Measurements from ENCODE around the gene LDB3.
"Not testable (repeated sequence)": the region's sequence is repeated elsewhere in the genome, so short reads cannot be mapped to it uniquely, and the experiment has no call there.

Gene LDB3

DNA sequence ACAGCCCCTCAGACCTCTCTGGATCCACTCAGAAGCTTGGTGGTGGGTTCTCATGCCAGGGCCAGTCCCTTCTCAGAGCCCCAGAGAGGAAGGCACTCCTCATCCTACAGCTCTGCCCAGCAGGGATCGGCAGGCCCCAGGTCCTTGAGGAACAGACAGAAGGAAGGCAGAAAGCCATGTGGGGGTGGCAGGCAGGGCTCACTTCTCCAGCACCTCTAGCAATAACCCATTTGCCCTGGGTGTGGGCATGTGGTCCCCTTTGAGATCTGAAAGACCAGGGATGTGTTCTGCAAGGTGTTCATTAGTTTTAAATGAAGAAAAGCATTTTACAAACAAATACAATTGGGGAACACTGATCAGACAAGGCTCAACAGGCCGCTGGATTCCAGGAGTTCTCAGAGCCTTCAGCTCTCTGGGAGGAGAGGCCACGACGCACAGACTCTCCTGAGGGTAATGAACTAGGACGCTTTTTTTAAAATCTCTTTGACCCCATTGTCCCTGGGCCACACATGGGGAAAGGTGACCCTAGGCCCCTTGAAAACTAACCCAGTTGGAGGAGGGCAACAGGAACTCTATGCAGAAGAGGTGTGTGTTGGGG, 40.6 kb downstream of the LDB3 start:
- no peak for DNase-seq

DNA sequence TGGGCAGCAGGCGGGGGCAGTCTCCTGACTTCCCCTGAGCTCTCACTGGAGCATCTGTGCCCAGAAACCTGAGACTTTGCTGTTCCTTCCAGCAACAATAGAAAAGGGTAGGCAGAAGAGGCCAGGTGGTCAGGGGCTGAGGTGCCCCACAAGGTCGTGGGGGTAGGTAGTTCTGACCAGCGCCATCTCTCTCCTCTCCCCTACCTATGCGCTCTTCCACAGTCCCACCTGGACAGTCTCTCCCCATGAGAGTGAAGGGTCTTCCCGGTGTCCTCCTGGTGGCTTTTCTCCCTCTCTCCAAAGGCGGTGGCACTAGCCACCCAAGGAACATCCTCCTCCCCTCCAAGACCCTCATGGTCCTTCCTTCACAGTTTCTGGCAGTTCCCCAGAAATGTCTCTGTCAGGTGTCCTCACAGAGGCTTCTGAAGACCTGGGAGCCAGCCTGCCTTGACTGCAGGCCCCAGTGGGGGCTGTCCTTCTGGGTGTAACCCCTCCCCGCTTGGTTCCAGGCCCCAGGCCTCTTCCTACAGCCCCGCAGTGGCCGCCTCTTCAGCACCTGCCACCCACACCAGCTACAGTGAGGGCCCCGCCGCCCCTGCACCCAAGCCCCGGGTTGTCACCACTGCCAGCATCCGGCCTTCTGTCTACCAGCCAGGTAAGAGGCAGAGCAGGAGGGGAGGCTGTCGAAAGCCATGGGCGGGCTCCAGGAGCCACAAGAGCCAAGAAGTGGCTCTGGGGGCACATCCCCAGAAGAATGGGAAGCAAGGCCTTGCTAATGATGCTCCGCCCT, 41.3 kb downstream of the LDB3 start:
- no peak for DNase-seq

DNA sequence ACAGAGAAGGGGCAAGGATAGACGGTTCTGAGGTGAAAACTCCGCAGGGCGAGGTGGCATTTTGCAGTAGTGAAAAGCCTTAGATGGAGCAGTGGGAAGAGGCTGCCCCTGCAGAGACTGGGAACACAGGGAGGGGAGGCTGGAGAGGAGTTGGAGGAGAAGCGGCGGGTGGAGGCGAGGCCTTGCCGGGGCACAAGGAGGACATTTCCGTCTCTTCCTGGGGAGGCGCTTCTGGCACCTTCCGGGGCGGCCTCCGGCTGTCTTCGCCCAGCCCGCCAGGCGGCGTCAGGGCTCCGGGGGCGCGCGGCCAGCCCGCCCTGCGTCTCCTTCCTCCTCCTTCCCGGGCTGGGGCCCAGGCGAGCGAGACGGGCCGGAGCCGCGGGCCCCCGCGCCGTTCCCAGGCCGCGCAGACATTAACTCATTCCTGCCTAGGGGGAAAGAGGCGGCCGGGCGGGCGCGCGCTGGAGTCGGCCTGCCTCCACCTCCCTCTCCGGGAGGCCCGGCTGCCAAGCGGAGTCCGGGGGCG, 42.7 kb downstream of the LDB3 start:
- peak; percentile 81 for DNase-seq

DNA sequence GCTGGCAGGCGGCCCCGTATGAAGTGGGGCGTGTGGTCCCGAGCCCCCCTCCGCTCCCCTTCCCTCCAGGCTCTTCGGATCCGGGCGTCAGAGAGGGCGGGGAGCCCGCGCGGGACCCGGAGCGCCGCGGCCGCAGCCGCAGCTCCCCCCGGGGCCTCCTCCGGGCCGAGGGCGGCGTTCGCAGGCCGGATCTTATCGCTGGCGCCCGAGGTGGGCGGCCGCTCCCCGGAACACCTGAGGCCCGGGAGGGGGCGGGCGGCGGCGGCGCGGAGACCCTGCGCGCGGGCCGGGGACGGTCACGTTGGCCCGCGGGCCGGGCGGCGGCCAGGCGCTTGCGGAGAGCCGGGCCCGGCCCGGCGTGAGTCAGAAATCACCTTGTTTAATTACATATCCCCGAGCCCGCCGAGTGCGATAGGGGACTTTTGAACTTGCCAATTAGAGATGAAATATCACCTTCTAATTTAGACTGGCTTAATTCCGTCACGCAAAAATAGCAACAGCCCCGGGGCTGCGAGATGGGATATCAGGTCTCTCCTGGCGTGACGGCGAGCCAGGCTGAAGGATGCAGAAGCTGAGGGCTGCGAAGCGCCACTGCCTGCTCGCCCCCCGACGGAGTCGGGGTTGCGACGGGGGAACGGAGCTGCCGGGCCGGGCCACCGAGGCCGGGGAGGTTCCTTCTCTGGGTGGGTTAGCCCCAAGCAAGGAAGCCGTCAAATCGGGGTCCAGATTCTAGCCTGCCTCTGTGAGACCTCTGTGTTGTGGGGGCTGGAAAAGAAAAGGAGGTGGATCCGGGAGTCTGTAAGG, 43.4 kb downstream of the LDB3 start:
- DNase-seq = peak; percentile 43

DNA sequence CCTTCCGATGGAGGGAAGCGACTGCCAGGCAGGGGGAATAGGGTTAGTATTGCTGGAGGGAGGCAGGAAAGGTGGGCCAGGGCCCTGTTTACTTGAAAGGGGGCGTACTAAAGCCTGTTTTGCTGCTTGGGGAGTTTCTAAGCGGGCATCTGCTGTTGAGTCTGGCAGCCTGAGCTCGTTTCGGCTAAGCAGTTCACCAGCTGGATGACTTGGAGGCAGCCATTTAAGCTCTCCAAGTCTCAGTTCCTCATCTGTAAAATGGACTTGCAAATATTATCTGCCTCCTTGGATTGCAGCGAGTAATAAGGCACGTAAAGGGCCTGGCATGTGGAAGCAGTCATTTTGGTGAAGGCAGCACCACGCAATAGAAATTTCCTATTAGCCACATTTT, 44.0 kb downstream of the LDB3 start:
- no peak for DNase-seq

DNA sequence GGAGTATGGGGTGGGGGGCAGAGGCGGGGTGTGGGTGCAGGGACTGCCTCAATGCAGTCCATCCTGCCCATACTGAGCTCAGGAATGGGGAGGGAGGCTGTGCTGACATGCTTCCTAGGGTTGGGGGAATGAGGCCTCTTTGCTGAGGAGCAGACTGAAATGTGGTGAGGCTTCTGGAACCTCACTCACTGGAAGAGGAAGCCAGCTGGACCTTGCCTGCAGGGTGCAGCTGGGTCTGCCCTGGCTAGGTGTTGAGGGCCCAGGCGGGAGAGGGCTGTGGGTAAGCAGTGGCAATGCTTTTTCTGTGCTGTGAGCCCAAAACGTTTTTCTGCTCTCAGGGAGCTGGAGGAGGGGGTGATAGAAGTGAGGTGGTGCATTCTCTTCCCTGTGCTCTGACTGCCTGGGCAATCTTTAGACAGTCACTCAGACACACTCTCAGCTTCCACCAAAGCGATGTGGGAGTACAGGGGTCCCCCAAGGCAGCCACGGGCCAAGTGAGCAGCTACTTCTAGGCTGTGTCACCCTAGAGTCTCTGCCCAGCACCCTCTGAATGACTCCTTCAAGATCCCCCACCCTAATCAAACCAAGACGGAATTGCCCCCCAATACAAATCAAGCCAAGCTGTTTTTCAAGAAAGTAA, 47.0 kb downstream of the LDB3 start:
- DNase-seq = no peak

DNA sequence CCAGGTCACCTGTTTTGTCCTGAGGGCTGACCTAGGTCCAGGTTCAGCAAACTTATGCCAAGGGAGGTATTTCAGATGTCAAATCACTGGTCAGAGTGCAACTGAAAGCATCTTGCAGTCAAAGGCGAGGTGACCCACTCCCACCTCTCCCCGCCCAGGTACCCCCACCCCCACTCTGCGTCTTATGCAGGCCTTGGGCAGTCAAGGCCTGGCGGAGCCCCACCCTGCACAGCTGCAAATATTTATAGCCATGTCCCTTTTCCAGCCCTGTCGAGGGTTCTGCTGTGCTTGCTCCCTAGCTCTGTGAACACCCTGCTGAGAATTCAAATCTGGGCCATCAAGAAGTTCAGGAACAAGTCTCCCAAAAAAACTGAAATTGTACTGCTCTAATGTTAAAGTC, 47.5 kb downstream of the LDB3 start:
- no peak for DNase-seq

DNA sequence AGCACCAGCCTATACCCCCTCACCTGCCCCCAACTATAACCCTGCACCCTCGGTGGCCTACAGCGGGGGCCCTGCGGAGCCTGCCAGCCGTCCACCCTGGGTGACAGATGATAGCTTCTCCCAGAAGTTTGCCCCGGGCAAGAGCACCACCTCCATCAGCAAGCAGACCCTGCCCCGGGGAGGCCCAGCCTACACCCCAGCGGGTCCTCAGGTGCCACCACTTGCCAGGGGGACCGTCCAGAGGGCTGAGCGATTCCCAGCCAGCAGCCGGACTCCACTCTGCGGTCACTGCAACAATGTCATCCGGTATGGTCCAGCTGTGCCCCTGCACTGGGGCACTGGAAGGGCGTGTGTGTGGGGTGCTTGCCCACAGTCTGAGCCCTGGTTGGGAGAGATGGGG, 48.2 kb downstream of the LDB3 start:
- DNase-seq = no peak

DNA sequence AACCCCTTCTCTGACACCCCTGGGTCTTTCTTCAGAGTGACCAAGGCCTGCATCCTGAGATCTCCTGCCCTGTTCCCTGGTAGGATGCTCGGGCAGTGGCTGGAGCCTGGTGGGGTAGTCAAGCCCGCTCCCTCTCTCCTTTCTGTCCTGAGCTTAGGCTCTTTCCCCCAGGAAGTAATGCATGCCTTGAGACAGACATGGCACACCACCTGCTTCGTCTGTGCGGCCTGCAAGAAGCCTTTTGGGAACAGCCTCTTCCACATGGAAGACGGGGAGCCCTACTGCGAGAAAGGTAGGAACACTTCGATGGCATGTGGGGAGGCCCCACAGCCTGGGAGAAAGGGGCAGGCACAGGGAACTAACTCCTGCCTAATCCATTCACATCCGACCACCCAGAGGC, 50.2 kb downstream of the LDB3 start:
- no peak for DNase-seq

DNA sequence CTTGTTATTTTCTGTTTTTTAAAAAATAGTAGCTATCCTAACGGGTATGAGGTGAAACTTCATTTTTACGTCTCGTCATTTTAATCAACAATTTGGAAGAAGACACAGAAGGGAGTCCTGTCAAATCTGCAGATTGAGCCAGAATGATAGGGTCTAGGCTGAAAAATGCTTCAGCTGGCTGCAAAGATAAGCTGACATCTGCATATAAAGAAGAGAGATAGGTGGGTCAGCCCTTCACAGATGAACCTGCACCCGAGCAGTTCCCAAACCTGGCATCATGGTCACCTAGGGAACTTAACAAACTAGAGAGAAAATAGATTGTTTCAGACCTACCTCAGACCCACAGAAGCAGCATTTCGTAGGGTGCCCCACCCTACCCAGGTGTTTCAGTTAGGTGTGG, 52.9 kb downstream of the LDB3 start:
- no peak for DNase-seq

DNA sequence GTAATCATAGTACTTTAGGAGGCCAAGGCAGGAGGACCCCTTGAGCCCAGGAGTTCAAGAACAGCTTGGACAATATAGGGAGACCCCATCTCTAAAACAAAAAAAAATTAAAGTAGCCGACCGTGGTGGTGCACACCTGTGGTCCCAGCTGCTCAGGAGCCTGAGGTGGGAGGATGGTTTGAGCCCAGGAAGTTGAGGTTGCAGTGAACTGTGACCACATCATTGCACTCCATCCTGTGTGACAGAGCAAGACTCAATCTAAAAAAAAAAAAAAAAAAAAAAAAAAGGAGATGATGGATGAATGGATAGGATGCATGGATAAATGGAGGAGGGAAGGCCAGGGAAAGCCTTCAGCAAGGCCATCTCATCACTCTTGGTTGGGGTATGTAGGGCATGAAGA, 54.7 kb downstream of the LDB3 start:
- no peak for DNase-seq

DNA sequence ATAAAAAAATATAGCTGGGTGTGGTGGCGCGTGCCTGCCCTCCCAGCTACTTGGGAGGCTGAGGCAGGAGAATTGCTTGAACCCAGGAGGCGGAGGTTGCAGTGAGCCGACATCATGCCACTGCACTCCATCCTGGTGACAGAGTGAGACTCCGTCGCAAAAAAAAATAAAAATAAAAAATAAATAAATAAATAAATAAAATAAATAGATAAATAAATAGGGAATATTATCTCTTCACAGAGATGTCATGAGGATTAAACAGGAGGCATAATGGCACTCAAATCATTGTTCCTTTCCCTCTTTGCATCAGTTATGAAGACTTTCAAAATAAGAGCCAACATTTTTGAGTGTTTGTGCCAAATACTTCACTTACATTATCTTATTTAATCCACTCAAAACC, 56.1 kb downstream of the LDB3 start:
- no peak for DNase-seq

DNA sequence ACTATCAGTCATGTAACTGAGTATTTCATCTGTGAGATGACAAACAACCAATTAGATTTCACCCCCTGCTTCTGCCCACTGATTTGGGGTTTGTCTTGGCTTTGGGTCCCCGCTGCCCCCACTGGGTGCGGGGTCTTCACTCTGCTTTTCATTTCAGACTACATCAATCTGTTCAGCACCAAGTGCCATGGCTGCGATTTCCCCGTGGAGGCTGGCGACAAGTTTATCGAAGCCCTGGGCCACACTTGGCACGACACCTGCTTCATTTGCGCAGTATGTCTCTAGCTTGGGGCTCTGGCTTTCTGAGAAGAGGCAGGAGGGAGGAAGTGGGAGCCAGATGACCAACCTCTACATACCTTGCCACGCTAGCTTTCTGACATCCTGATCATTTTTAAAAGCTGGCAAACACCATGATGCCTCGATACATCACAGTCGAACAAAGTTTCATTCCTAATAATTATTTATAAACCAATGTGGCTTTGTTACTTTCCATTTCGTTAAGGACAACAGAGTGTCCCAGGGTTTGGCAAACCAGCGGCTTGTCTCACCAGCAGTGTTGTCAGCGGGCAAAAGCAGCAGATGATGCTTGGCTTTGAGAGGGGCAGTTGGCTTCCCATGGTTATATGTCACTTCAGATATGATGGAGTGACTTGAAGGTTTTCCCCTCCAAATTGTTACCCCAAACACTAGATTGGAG, 57.8 kb downstream of the LDB3 start:
- no peak for DNase-seq

DNA sequence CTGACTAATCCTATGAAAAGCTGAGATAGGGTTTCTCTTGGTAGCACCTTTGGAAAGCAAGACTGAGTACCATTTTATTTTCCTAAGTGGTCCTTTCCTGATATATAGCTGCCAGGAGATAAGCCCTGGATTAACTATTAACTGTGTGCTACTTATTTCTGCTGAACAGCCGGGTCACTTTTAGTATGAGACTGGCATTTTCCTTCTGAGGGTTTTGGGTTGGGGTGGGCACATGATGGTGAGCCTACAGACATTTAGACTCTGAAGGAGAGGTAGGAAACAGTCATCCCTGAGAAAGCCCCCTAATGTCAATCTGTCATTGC, 58.3 kb downstream of the LDB3 start:
- DNase-seq = no peak

DNA sequence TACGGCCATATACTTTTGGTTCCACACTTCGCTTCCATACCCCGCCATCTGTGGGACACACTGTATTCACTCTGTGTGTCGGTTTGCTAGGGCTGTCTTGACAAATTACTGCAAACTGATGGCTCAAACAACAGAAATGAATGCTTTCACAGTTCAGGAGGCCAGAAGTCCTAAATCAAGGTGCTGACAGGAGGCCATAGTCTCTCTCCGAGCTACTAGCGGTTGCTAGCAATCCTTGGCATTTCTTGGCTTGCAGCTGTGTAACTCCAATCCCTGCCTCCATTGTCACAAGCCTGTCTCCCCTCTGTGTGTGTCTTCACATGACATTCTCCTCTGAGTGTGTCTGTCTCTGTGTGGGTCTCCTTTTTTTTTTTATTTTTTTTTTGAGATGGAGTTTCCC, 59.2 kb downstream of the LDB3 start:
- DNase-seq = no peak

DNA sequence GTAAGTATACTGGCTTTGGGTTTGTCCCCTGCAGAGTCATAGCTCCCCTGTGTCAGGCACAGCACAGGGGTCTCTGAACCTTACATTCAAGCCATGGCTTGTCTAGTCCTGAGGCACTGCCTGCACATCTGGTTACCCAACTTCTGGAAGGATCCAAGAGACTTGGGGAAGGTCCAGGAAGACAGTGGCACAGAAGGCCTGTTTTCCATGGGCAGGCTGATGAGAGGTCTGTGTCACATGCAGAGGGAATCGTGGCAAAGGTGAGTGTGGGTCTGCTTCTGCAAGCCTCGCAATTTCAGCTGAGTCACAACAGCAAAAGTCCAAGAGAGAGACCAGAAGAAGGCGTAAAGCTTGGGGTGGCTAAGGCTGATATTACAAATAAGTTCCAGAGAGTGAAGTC, 59.7 kb downstream of the LDB3 start:
- no peak for DNase-seq

DNA sequence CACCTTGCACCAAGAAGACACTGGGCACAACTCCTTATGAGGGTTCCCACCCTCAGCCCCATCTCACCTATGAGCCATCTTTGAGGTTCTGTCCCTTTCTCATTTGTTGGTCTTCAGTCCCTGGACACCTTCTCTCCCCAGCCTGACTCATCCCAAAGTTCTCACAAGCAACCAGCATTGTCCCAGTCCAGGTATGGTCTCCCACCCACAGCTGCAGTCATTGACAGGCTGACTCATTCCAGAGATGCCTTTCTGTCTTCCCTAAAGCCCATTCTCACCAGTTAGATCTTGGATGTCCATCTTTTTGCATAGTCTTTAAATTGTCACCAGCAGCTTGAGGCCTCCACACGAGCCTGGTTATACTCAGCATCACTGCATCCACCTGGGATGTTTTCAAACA, 61.4 kb downstream of the LDB3 start:
- DNase-seq = no peak

DNA sequence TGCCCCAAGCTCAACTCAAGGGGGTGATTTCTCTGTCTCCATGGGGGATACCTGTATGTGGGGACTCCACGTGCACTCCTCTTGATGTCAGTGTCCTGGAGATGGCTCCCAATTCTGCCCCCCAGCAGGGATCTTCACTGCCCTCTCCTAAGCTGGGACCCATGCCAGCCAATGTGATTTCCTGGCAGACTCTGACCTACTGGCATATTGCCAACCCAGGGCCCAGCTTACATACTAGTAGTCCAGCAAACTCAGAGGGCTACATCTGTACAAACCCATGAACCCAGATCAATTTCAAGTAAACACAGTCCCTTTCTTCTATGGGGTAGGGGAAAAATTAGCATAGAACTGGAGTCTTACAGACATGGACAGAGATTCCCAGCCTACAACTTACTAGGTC, 61.9 kb downstream of the LDB3 start:
- DNase-seq = no peak

DNA sequence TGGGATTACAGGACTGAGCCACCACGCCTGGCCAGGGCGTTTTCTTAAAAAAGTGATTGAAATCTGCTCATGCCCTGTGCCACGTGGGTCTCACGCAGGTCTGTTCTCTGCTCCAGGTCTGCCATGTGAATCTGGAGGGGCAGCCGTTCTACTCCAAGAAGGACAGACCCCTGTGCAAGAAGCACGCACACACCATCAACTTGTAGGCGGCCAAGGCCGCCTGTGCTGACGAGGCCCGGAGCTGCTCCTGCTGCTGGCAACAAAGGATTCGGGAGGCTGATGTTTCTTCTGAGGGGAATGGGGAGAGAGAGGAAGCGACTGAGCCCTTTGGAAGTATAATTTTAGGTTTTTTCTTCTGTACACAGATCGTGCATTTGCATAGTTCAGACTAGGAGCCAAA, 64.5 kb downstream of the LDB3 start:
- no peak for DNase-seq

DNA sequence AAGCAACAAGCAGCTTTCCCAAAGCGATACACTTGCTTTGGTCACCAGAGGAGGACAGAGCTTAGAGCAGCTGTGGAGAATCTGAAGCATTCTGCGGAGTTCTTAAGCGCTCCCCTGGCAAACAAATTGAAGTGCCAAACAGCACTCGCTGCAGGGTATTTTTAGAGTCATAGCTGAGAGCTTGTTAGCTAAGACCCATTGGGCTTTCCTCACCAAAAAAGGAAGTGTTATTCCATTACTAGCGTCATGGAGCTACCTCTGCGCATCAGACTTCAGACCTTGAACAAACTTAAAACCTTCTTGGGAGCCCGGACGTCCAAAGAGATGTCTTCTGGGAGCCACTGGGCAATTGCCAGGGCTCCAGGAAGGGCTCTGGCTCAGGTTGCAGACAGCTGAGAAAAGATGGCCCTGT, 65.0 kb downstream of the LDB3 start:
- no peak for DNase-seq

DNA sequence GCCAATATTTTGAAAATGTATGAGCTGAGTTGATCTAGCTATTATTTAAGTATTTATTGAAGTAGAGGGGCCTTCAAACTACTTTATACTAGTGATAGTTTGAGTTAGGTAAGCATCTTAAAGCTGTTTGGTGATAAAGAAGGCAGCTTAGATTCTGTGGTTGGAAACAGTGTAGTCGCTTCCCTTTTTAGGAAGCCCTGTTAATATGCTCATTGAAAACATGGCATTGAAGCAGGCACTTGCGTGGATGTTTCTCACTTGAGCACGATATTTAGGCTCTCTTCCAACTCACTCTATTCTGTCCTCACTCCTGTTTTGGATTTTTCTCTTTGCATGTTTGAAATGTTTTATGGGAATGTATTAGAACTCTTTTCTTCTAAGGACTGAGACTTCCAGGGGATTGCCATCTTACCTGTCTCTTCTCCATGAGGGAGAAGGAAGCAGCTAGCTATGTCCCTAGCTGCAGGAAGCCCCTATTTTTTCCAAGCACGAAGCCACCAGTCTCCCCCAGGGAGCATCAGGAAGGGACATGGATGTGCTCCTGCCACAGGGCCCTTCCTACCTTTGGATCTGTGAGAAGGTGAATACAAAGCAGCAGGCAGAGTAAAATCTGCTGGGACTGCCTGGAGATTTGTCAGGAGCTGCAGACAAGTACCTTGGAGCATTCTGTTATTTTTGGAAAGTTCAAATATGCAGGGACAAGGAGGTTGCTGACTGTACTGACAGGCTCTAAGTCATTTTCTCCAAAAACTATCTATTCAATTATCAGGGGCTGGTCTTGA, 66.1 kb downstream of the LDB3 start:
- DNase-seq = no peak

DNA sequence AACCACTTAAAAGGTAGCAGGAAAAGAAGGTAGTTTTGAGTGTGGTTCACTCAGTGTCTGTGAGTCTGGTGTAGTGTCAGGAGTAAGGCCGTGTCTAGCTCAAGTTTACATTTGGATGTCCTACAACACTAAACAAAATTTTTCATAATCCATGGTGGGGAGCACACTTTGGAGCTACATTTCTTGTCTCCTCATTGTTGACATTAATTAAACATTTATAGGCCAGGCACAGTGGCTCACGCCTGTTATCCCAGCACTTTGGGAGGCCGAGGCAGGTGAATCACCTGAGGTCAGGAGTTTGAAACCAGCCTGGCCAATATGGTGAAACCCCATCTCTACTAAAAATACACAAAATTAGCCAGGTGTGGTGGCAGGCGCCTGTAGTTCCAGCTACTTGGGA, 67.0 kb downstream of the LDB3 start:
- DNase-seq = not testable (repeated sequence)
